Gastroesophageal sphincter (tissue), 3 donors: ENCODE data around the gene AGBL1.

Experiments used
- CTCF ChIP-seq, 4 experiments: fragments of 200-600 bp in 2 of 4; fragments of 450-650 bp in 2 of 4; sonication (generic) in 1 of 4; IDR thresholded peaks; one replicate each; pipeline ENCODE4 v1.5.1; 2017 to 2019; ENCODE audit warnings: antibody characterized with exemption in 4 of 4, mild to moderate bottlenecking in 2 of 4, moderate library complexity in 2 of 4
- POLR2A ChIP-seq, 2 donors: fragments of 450-650 bp; IDR thresholded peaks; one replicate each; pipeline ENCODE4 v1.6.1; 2017; ENCODE audit warnings: antibody characterized with exemption in 2 of 2, mild to moderate bottlenecking in 2 of 2, moderate library complexity in 1 of 2

GRCh38 chr15:86877171-86877631, 797.5 kb downstream of the AGBL1 start:
- TF ChIP-seq POLR2A (IDR thresholded peaks at IDR 0.05) (no peak), CTCF (IDR thresholded peaks at IDR 0.05) (no peak)
